Lung (tissue), 12 donors: ENCODE results near the gene RABEP2. TPM values are rescaled to one million over a fixed set of nuclear protein-coding genes. Genes with fewer than 3 reads are reported as not detected.
"Not testable (repeated sequence)": the region's sequence is repeated elsewhere in the genome, so short reads cannot be mapped to it uniquely, and the experiment has no call there.

ENCODE experiments used
- ATAC-seq: fragments of 200-7000 bp; cut with Tn5 transposase; one replicate; pipeline ENCODE4 v1.9.1; 2020; ENCODE audit warnings: moderate number of reproducible peaks; ENCODE audit not compliant: insufficient read depth, low FRiP score
- DNase-seq, 3 donors: peaks; one replicate each; pipeline ENCODE4 v3.0.0-alpha.2; 2013 to 2017
- H3K27ac ChIP-seq, 2 donors: one replicate each; pipeline ENCODE4 v1.5.1; 2013; ENCODE audit warnings: mild to moderate bottlenecking in 2 of 2, moderate library complexity in 2 of 2, control low read depth in 1 of 2, inconsistent platforms in 1 of 2, low read depth in 1 of 2, low read length in 1 of 2
- H3K27me3 ChIP-seq, 3 donors: one replicate each; pipeline ENCODE4 v1.5.1; 2013; ENCODE audit warnings: low read length in 2 of 3; ENCODE audit not compliant: control insufficient read depth in 3 of 3, insufficient read depth in 3 of 3
- H3K36me3 ChIP-seq, 4 donors: one replicate each; pipeline ENCODE4 v1.5.1; 2013; ENCODE audit warnings: low read length in 4 of 4, mild to moderate bottlenecking in 1 of 4, moderate library complexity in 1 of 4; ENCODE audit not compliant: control insufficient read depth in 4 of 4, insufficient read depth in 4 of 4
- H3K4me1 ChIP-seq, 5 donors: one replicate each; pipeline ENCODE4 v1.5.1; 2013; ENCODE audit warnings: low read length in 5 of 5, mild to moderate bottlenecking in 2 of 5, moderate library complexity in 1 of 5; ENCODE audit not compliant: control insufficient read depth in 5 of 5, insufficient read depth in 5 of 5
- H3K4me3 ChIP-seq: one replicate; pipeline ENCODE4 v1.5.1; 2013; ENCODE audit warnings: mild to moderate bottlenecking, control low read depth, moderate library complexity
- H3K9ac ChIP-seq, 2 donors: one replicate each; pipeline ENCODE4 v1.5.1; 2013; ENCODE audit warnings: low read length in 2 of 2, control low read depth in 1 of 2; ENCODE audit not compliant: insufficient read depth in 1 of 2
- H3K9me3 ChIP-seq, 4 donors: one replicate each; pipeline ENCODE4 v1.5.1; 2013; ENCODE audit warnings: low read length in 3 of 4, mild to moderate bottlenecking in 1 of 4, moderate library complexity in 1 of 4; ENCODE audit not compliant: control insufficient read depth in 4 of 4, insufficient read depth in 3 of 4
- CTCF ChIP-seq: IDR thresholded peaks from 2 replicates; pipeline ENCODE4 v1.5.1; 2012; ENCODE audit warnings: mild to moderate bottlenecking; ENCODE audit errors: control extremely low read depth, extremely low read depth
- WGBS, 2 donors: extraction: QIAGEN DNeasy Blood & Tissue Kit; methylation state at CpG; one replicate each; pipeline ENCODE4 v1.1.7; 2013; 5-methylcytosine and 5-hydroxymethylcytosine counted together
- polyA plus RNA-seq, 2 donors: library from polyadenylated mRNA; stranded (reverse); fragments of 200-250 nt; gene quantifications; one replicate each; pipeline ENCODE4 v1.2.1, GENCODE V29; 2013
- total RNA-seq, 2 donors: library from RNA; depleted of rRNA in 1 of 2; stranded (reverse); fragments of >200 nt in 1 of 2; gene quantifications; one replicate each; pipeline ENCODE4 v1.2.1, GENCODE V29; 2014 to 2021
- donor health status: control.
- donor health status: control.
- donor health status: Bipolar disorder and iron deficiency.
- donor health status: healthy.
- donor health status: DM: yes; HTN: yes; CAD: no.

The RABEP2 gene
- total and polyA plus RNA-seq, 4 donors: 20.0 to 34.9 (median 28.8) TPM

DNA sequence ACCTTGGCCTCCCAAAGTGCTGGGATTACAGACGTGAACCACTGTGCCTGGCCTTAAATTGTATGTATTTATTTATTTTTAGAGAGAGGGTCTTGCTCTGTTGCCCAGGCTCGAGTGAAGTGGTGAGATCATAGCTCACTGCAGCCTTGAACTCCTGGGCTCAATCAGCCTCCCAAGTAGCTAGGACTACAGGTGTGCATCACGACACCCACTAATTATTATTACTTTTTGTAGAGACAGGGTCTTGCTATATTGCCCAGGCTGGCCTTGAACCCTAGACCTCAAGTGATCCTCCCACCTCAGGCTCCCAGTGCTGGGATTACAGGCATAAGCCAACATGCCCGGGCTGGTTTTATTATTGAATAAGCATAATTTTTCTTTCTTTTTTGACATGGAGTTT lies 21.6 kb upstream of the RABEP2 start:
- 79 to 86% methylated on average over 4 of the region's 4 CpGs for WGBS, 2 donors
- H3K36me3 ChIP-seq: no peaks in the 10 kb centered on the region

DNA sequence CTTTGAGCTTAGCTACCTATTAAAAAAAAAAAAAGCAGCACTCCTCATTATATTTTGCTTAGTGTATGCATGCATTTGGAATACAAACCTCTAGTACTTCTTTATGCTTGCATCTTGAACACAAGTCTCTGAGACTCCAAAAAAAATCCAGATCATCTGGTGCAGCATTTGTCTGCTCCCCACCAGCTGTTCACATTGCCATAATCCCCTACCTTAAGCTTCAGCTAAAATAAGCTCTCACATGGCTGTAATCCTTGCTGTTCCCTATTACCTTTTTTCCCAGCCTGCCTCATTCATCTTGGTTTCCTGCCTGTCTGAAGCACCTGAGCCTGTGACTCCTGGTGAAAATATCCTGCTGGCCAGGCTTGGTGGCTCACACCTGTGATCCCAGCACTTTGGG lies 18.2 kb upstream of the RABEP2 start:
- Histone ChIP-seq H3K27me3 (no peaks in the 10 kb centered on the region), H3K9ac (no peak overlapping the region), H3K4me3 (no peak overlapping the region), H3K4me1 (peaks cover 0 to 7% (median 3%) of the 10 kb centered on the region in 5 donors), H3K27ac (no peak overlapping the region), H3K9me3 (no peaks in the 10 kb centered on the region), H3K36me3 (no peaks in the 10 kb centered on the region)
- no peak for DNase-seq
- no peak for TF ChIP-seq CTCF
- ATAC-seq: no peak

More for the DNA sequence above, 21.6 kb upstream of the RABEP2 start:
- Histone ChIP-seq H3K27ac (no peak overlapping the region), H3K27me3 (no peaks in the 10 kb centered on the region), H3K9me3 (no peaks in the 10 kb centered on the region), H3K4me1 (peaks cover 0 to 10% (median 3%) of the 10 kb centered on the region in 5 donors), H3K9ac (no peak overlapping the region), H3K4me3 (no peak overlapping the region)
- DNase-seq (no peak), ATAC-seq (no peak)
- no peak for TF ChIP-seq CTCF

DNA sequence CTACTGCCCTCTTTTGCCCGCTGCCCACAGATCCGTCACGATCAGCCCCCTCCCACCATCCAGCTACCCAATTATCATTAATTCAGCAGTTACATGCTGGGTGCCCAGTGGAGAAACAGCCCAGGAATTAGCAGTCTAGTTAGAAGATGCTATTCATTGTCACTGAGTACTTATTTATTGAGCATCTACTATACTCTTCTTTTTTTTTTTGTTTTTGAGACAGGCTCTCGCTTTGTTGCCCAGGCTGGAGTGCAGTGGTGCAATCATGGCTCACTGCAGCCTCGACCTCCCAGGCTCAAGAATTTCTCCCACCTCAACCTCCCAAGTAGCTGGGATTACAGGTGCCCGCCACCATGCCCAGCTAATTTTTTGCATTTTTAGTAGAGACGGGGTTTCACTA lies 14.8 kb upstream of the RABEP2 start:
- not testable (repeated sequence) for H3K4me1 ChIP-seq, H3K9me3 ChIP-seq, H3K36me3 ChIP-seq, H3K27ac ChIP-seq, H3K27me3 ChIP-seq, DNase-seq, H3K9ac ChIP-seq, H3K4me3 ChIP-seq, ATAC-seq
- WGBS, 2 donors: 93 to 95% methylated on average over 7 of the region's 7 CpGs

- no peak for ATAC-seq
- DNase-seq: no peak
- no peak overlapping the region for H3K9ac ChIP-seq
- H3K27me3 ChIP-seq: no peaks in the 10 kb centered on the region
- TF ChIP-seq CTCF: no peak
- H3K4me3 ChIP-seq: no peak overlapping the region
- H3K27ac ChIP-seq: no peak overlapping the region
- H3K4me1 ChIP-seq: peaks cover 0 to 5% (median 0%) of the 10 kb centered on the region in 5 donors
- no peaks in the 10 kb centered on the region for H3K9me3 ChIP-seq
- no peaks in the 10 kb centered on the region for H3K36me3 ChIP-seq
- 77 to 92% methylated on average over 7 of the region's 7 CpGs for WGBS, 2 donors
Observed at GRCh38 chr16:28938721-28939120, 13.7 kb upstream of the RABEP2 start.
